ENCODE results near the gene GPC5. TPM values are rescaled to one million over a fixed set of nuclear protein-coding genes. Genes with fewer than 3 reads are reported as not detected.
A peak's percentile ranks its signal among the peaks of the same experiment; 100 is the strongest.

The GPC5 gene
- total and polyA plus RNA-seq, 9 of the 15 experiments (the other 6 are each of a cell fraction or from before 2014, with no cell fraction given) = 0.18 to 0.27 TPM; not detected in 7

- TF ChIP-seq POLR2H (tag; IDR thresholded peaks at IDR 0.05; ENCODE audit: low read depth) (0 out of 2 replicates have a peak, but pooled peaks have one; percentile 41), KDM5B (IDR thresholded peaks at IDR 0.05; ENCODE audit: insufficient replicate concordance, low read depth, low read length) (no peak), RBM34 (IDR thresholded peaks at IDR 0.05; ENCODE audit: borderline replicate concordance, insufficient read depth, low read length) (no peak)
Observed at GRCh38 chr13:91627952-91628739, 229.7 kb downstream of the GPC5 start (continued).

DNA sequence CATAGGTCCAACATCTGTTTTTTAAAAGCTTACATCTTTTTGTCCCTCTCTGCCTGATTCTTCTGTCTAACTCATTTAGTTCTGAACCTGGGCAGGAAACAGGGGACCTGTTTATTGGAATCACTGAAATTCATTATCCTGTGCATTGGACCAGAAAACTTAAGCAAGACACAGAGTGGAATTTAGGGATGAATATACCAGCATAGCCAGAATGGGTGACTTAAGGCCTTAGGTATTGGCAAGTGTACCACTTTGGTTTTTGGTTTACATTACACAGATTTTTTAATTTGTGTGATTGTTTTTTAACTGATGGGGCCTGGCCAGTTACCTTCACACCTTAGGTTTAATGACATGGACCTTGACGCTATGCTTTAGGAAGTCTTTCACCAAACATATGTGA lies 232.5 kb downstream of the GPC5 start:
- DNase-seq (ENCODE audit: extremely low read depth in 1 of 4, low spot score in 3 of 4) (no peak), ATAC-seq (no peak), FAIRE-seq (no peak)
- CTCF ChIA-PET (ENCODE audit: low intra/inter-chr PET ratio) = no interaction called here
- Histone ChIP-seq H2AFZ (ENCODE audit: low read depth, low read length) (no peak overlapping the region), H3K36me3 (ENCODE audit: control insufficient read depth, insufficient read depth, low read length) (no peaks in the 10 kb centered on the region), H3K79me2 (ENCODE audit: control insufficient read depth, insufficient read depth, low read length) (no peaks in the 10 kb centered on the region), H3K27me3 (ENCODE audit: control insufficient read depth in 2 of 2, insufficient read depth in 2 of 2, low read length in 2 of 2) (no peaks in the 10 kb centered on the region), H3K9me1 (ENCODE audit: control insufficient read depth, insufficient read depth, low read length) (no peaks in the 10 kb centered on the region), H3K9ac (ENCODE audit: insufficient read depth in 1 of 2, low read depth in 2 of 2, low read length in 2 of 2) (no peak overlapping the region), H3K4me2 (ENCODE audit: insufficient read depth, low read length) (no peak overlapping the region), H3K4me3 (no peak overlapping the region), H4K20me1 (replicated peaks; ENCODE audit: control insufficient read depth, insufficient read depth, low read length) (no peaks in the 10 kb centered on the region), H3K27ac (ENCODE audit: extremely low read depth, low read depth, low read length) (no peak overlapping the region), H3K9me3 (replicated peaks; ENCODE audit: control insufficient read depth, insufficient read depth, low read depth, low read length) (no peaks in the 10 kb centered on the region), H3K4me1 (replicated peaks in 1 of 2; ENCODE audit: control insufficient read depth in 2 of 2, insufficient read depth in 2 of 2, low read length in 2 of 2) (no peaks in the 10 kb centered on the region)
- POLR2A ChIA-PET = no interaction called here
- peak; percentile 15; the same call in 1 of the 2 replicates for TF ChIP-seq PHF8 (IDR thresholded peaks at IDR 0.05; ENCODE audit: borderline replicate concordance, low read length)
- TF ChIP-seq RBM22 (IDR thresholded peaks at IDR 0.05; ENCODE audit: low read depth, low read length, poor library complexity, severe bottlenecking) = no peak
- 0% methylated on average over 1 of the region's 1 CpG for WGBS (ENCODE audit: insufficient coverage, low coverage, missing lambda C conversion rate)
- in situ Hi-C loops (cut with MboI) (no loop called here), intact Hi-C loops (cut with micrococcal nuclease) (no loop called here)
- no TSS peak for BruUV-seq (replicated peaks)
